ENCODE results near the gene SLC1A2. TPM values are rescaled to one million over a fixed set of nuclear protein-coding genes. Genes with fewer than 3 reads are reported as not detected.
A peak's percentile ranks its signal among the peaks of the same experiment; 100 is the strongest.

The SLC1A2 gene
- total RNA-seq, 2 experiments from 2014 or later: not detected

- ChIA-PET CTCF (no interaction called here), POLR2A (no interaction called here)
- Mint-ChIP-seq H3K4me3 (no peak overlapping the region), H3K4me1 (ENCODE audit: low read depth) (peaks cover 51% of the 10 kb centered on the region), H3K9me3 (peaks cover 15% of the 10 kb centered on the region), H3K27ac (no peak overlapping the region), H3K36me3 (peaks cover 89% of the 10 kb centered on the region), H3K27me3 (no peaks in the 10 kb centered on the region)
- intact Hi-C loops (cut with micrococcal nuclease): no loop called here
- no peak for DNase-seq
These were observed 208.3 kb downstream of the SLC1A2 start for GRCh38 chr11:35210876-35211546.

DNA sequence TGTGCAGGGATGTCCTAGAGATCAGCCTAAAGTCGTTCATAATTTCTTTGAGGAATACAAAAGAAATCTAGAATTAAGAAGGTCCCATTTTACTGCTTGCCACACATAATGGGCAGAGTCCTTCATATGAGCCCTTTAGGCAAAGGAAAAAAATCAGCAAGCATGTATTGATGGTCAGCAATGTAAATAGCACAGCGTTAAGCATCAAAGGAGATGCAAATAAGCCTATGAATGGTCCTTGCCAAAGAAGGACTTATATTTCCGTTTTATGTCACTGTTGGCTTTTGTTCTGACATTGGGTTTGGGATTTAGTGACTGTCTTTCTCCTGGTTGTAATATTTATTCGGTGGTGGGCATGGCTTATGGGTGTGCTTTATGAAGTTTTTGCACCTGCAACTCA, 210.6 kb downstream of the SLC1A2 start:
- Mint-ChIP-seq H3K4me1 (ENCODE audit: low read depth) (peaks cover 41% of the 10 kb centered on the region), H3K4me3 (no peak overlapping the region), H3K36me3 (peaks cover 90% of the 10 kb centered on the region), H3K9me3 (peaks cover 15% of the 10 kb centered on the region), H3K27ac (no peak overlapping the region), H3K27me3 (no peaks in the 10 kb centered on the region)
- intact Hi-C loops (cut with micrococcal nuclease): no loop called here
- ChIA-PET CTCF (no interaction called here), POLR2A (no interaction called here)
- DNase-seq: no peak

- Mint-ChIP-seq H3K4me3 (no peak overlapping the region), H3K4me1 (ENCODE audit: low read depth) (peaks cover 35% of the 10 kb centered on the region), H3K27ac (no peak overlapping the region), H3K9me3 (peaks cover 15% of the 10 kb centered on the region), H3K27me3 (no peaks in the 10 kb centered on the region), H3K36me3 (peaks cover 92% of the 10 kb centered on the region)
- intact Hi-C loops (cut with micrococcal nuclease): no loop called here
- CTCF ChIA-PET: no interaction called here
- DNase-seq: no peak
- POLR2A ChIA-PET: no interaction called here
These were observed 211.6 kb downstream of the SLC1A2 start for GRCh38 chr11:35207471-35208403.

- H3K4me1 Mint-ChIP-seq (ENCODE audit: low read depth): peaks cover 34% of the 10 kb centered on the region
- ChIA-PET CTCF (no interaction called here), POLR2A (no interaction called here)
- H3K27me3 Mint-ChIP-seq: no peaks in the 10 kb centered on the region
- peaks cover 94% of the 10 kb centered on the region for H3K36me3 Mint-ChIP-seq
- intact Hi-C loops (cut with micrococcal nuclease): no loop called here
- no peak overlapping the region for H3K4me3 Mint-ChIP-seq
- H3K27ac Mint-ChIP-seq: peak overlapping the region; percentile 44
- DNase-seq: no peak
- H3K9me3 Mint-ChIP-seq: peaks cover 15% of the 10 kb centered on the region
These were observed 212.7 kb downstream of the SLC1A2 start for GRCh38 chr11:35206616-35207015.

DNA sequence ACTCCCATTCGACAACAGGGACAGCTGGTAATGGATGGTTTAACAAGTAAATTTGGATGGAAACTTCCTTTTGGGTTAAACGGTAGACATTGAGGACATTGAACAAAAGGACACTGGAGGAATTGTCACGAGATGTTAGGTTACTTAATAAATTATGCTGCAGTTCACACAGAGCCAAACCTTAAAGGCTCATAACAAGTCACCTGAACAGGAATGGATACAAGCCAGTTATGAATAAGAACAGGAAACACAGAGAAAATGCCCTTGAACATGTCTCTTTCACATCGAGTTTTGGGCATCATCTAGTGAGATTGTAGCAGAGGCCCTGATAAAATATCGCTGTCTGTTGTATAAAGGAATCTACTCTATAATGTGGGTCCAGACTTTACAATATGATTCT, 214.7 kb downstream of the SLC1A2 start:
- peaks cover 37% of the 10 kb centered on the region for H3K4me1 Mint-ChIP-seq (ENCODE audit: low read depth)
- POLR2A ChIA-PET: no interaction called here
- DNase-seq: no peak
- no peak overlapping the region for H3K4me3 Mint-ChIP-seq
- intact Hi-C loops (cut with micrococcal nuclease): no loop called here
- H3K9me3 Mint-ChIP-seq: peaks cover 4% of the 10 kb centered on the region
- peak overlapping the region; percentile 71 for H3K27ac Mint-ChIP-seq
- no peaks in the 10 kb centered on the region for H3K27me3 Mint-ChIP-seq
- CTCF ChIA-PET: no interaction called here
- peaks cover 95% of the 10 kb centered on the region for H3K36me3 Mint-ChIP-seq

Other genes starting within 250 kb of the SLC1A2 start
- gene PAMR1, start 106.1 kb upstream of the SLC1A2 start, total RNA-seq: not detected
- gene FJX1, start 198.9 kb upstream of the SLC1A2 start, total RNA-seq: under 1 TPM; 0.46 to 0.62 TPM
- gene TRIM44, start 243.2 kb upstream of the SLC1A2 start, total RNA-seq: 10 to 100 TPM; 27.3 to 30.0 TPM

All from activated CD4-positive, alpha-beta memory T cell treated with anti-CD3 and anti-CD28 coated beads for 36 hours (primary cell).